Hepatocyte (in vitro differentiated cells): ENCODE results near the gene HTN3. TPM values are rescaled to one million over a fixed set of nuclear protein-coding genes. Genes with fewer than 3 reads are reported as not detected.
"Not testable (repeated sequence)": the region's sequence is repeated elsewhere in the genome, so short reads cannot be mapped to it uniquely, and the experiment has no call there.

Source experiments
- DNase-seq: peaks from one replicate; pipeline ENCODE4 v3.0.0-alpha.2; 2016; ENCODE audit warnings: low spot score
- H2AFZ ChIP-seq: fragments of 200-600 bp; sonication (generic); 2 replicates; pipeline ENCODE4 v1.6.0; 2016; ENCODE audit warnings: antibody characterized with exemption, mild to moderate bottlenecking
- H3K27ac ChIP-seq: fragments of 200-600 bp; sonication (generic); 2 replicates; pipeline ENCODE4 v1.5.1; 2016; ENCODE audit warnings: mild to moderate bottlenecking
- H3K27me3 ChIP-seq: fragments of 200-600 bp; sonication (generic); 2 replicates; pipeline ENCODE4 v1.6.1; 2016
- H3K36me3 ChIP-seq: fragments of 200-600 bp; sonication (generic); replicated peaks from 2 replicates; pipeline ENCODE4 v1.5.1; 2016; ENCODE audit warnings: low read depth; ENCODE audit not compliant: insufficient read depth
- H3K4me1 ChIP-seq: fragments of 200-600 bp; sonication (generic); 2 replicates; pipeline ENCODE4 v1.5.1; 2016; ENCODE audit warnings: mild to moderate bottlenecking, moderate library complexity; ENCODE audit not compliant: insufficient read depth
- H3K4me2 ChIP-seq: fragments of 200-600 bp; sonication (generic); 2 replicates; pipeline ENCODE4 v1.6.0; 2016
- H3K4me3 ChIP-seq: fragments of 200-600 bp; sonication (generic); 2 replicates; pipeline ENCODE4 v1.5.1; 2016; ENCODE audit warnings: mild to moderate bottlenecking
- H3K79me2 ChIP-seq: fragments of 200-600 bp; sonication (generic); 2 replicates; pipeline ENCODE4 v1.6.0; 2017; ENCODE audit warnings: mild to moderate bottlenecking
- H3K9me2 ChIP-seq: fragments of 200-600 bp; sonication (generic); replicated peaks from 2 replicates; pipeline ENCODE4 v1.6.0; 2017; ENCODE audit warnings: mild to moderate bottlenecking; ENCODE audit not compliant: insufficient read depth
- H3K9me3 ChIP-seq: fragments of 200-600 bp; sonication (generic); 2 replicates; pipeline ENCODE4 v1.5.1; 2016; ENCODE audit warnings: low read depth, mild to moderate bottlenecking
- H4K20me1 ChIP-seq: fragments of 200-600 bp; sonication (generic); 2 replicates; pipeline ENCODE4 v1.6.0; 2016; ENCODE audit warnings: mild to moderate bottlenecking; ENCODE audit not compliant: insufficient read depth, poor library complexity, severe bottlenecking
- CTCF ChIP-seq: fragments of 200-600 bp; sonication (generic); IDR thresholded peaks from 2 replicates; pipeline ENCODE4 v1.5.1; 2016; ENCODE audit warnings: antibody characterized with exemption, mild to moderate bottlenecking; ENCODE audit not compliant: poor library complexity
- EZH2 ChIP-seq: fragments of 200-600 bp; sonication (generic); IDR thresholded peaks from 2 replicates; pipeline ENCODE4 v1.6.1; 2016; ENCODE audit warnings: antibody characterized with exemption, mild to moderate bottlenecking, borderline replicate concordance
- EZH2phosphoT487 ChIP-seq: fragments of 200-600 bp; sonication (generic); IDR thresholded peaks from one replicate; pipeline ENCODE4 v1.6.1; 2018; ENCODE audit warnings: antibody characterized with exemption, mild to moderate bottlenecking, low read depth, moderate library complexity; ENCODE audit not compliant: unreplicated experiment, severe bottlenecking
- WGBS: methylation state at CpG from one replicate; pipeline ENCODE4 v1.1.6; 2016; ENCODE audit warnings: low lambda C conversion rate; ENCODE audit errors: missing lambda C conversion rate; 5-methylcytosine and 5-hydroxymethylcytosine counted together
- polyA plus RNA-seq: library from polyadenylated mRNA; unstranded; fragments of >200 nt; fragmentation: Nextera tagmentation; extraction: Ambion mirVana; gene quantifications from 2 replicates; pipeline ENCODE4 v1.2.1, GENCODE V29; 2016
- total RNA-seq: library from RNA; depleted of rRNA; stranded (reverse); fragments of >200 nt; gene quantifications from 2 replicates; pipeline ENCODE4 v1.2.3, GENCODE V29; 2014

HTN3 gene
- total and polyA plus RNA-seq, 2 experiments from 2014 or later: not detected

DNA sequence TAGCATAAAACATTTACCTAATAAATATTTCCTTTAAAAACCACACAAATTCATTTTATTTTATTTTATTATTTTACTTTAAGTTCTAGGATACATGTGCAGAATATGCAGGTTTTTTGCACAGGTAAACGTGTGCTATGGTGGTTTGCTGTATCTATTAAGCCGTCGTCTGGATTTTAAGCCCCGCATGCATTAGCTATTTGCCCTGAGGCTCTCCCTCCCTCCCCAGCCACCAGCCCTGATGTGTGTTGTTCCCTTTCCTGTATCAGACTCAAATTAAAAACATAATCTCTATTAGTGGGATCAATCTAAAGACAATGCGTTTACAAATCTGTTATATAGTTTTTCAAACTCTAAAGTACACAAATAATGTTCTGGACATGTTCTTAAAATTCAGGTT, 1.2 kb upstream of the HTN3 start:
- no peak overlapping the region for H3K27ac ChIP-seq
- H2AFZ ChIP-seq: no peak overlapping the region

DNA sequence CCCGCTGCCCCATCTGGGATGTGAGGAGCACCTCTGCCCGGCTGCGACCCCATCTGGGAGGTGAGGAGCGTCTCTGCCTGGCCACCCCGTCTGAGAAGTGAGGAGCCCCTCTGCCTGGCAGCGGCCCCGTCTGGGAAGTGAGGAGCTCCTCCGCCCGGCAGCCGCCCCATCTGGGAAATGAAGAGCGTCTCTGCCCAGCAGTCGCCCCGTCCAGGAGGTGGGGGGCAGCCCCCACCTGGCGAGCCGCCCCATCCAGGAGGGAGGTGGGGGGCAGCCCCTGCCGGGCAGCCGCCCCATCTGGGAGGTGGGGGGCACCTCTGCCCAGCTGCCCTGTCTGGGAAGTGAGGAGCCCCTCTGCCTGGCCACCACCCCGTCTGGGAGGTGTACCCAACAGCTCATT, 9.3 kb downstream of the HTN3 start:
- H3K27ac ChIP-seq, H3K4me2 ChIP-seq, H3K36me3 ChIP-seq, H3K79me2 ChIP-seq, DNase-seq, H4K20me1 ChIP-seq, H2AFZ ChIP-seq, H3K4me1 ChIP-seq, H3K27me3 ChIP-seq, H3K9me3 ChIP-seq, H3K4me3 ChIP-seq, H3K9me2 ChIP-seq: not testable (repeated sequence)
- 96% methylated on average over 8 of the region's 18 CpGs for WGBS

More for the DNA sequence above, 1.2 kb upstream of the HTN3 start:
- H3K4me1 ChIP-seq: no peaks in the 10 kb centered on the region
- H4K20me1 ChIP-seq: no peaks in the 10 kb centered on the region
- DNase-seq: no peak
- no peaks in the 10 kb centered on the region for H3K36me3 ChIP-seq
- no peak overlapping the region for H3K4me3 ChIP-seq
- TF ChIP-seq EZH2phosphoT487 (no peak), EZH2 (no peak), CTCF (no peak)
- no peaks in the 10 kb centered on the region for H3K79me2 ChIP-seq
- WGBS: 71% methylated on average over 5 of the region's 5 CpGs
- H3K9me3 ChIP-seq: no peaks in the 10 kb centered on the region
- no peaks in the 10 kb centered on the region for H3K27me3 ChIP-seq
- no peaks in the 10 kb centered on the region for H3K9me2 ChIP-seq
- H3K4me2 ChIP-seq: no peak overlapping the region

GRCh38 chr4:70039928-70040327, 11.7 kb downstream of the HTN3 start:
- not testable (repeated sequence) for H3K4me2 ChIP-seq, H3K4me3 ChIP-seq, H3K4me1 ChIP-seq, H3K9me3 ChIP-seq, H2AFZ ChIP-seq, H3K27ac ChIP-seq, H4K20me1 ChIP-seq, DNase-seq, H3K27me3 ChIP-seq, H3K9me2 ChIP-seq, H3K36me3 ChIP-seq, H3K79me2 ChIP-seq

GRCh38 chr4:70041652-70042286, 13.5 kb downstream of the HTN3 start:
- Histone ChIP-seq H3K27ac (no peak overlapping the region), H2AFZ (no peak overlapping the region), H3K4me3 (no peak overlapping the region), H3K79me2 (no peaks in the 10 kb centered on the region), H3K9me2 (no peaks in the 10 kb centered on the region), H3K9me3 (no peaks in the 10 kb centered on the region), H3K27me3 (no peaks in the 10 kb centered on the region), H3K36me3 (no peaks in the 10 kb centered on the region), H3K4me1 (no peaks in the 10 kb centered on the region), H4K20me1 (no peaks in the 10 kb centered on the region), H3K4me2 (no peak overlapping the region)
- DNase-seq: no peak
- 90% methylated on average over 7 of the region's 7 CpGs for WGBS
- TF ChIP-seq EZH2phosphoT487 (no peak), CTCF (no peak), EZH2 (no peak)

GRCh38 chr4:70050138-70050537, 21.9 kb downstream of the HTN3 start, which contains the start of gene HTN1:
Gene HTN1, plus strand, starts transcription at chr4:70050438. Its CDS starts 2,639 bp downstream, at chr4:70053077.
- not testable (repeated sequence) for H3K27ac ChIP-seq, H3K9me3 ChIP-seq, H3K4me3 ChIP-seq, H3K9me2 ChIP-seq, H3K4me1 ChIP-seq, H4K20me1 ChIP-seq, H3K4me2 ChIP-seq, H2AFZ ChIP-seq, DNase-seq, H3K27me3 ChIP-seq, H3K79me2 ChIP-seq, H3K36me3 ChIP-seq
- 74% methylated on average over 6 of the region's 6 CpGs for WGBS

DNA sequence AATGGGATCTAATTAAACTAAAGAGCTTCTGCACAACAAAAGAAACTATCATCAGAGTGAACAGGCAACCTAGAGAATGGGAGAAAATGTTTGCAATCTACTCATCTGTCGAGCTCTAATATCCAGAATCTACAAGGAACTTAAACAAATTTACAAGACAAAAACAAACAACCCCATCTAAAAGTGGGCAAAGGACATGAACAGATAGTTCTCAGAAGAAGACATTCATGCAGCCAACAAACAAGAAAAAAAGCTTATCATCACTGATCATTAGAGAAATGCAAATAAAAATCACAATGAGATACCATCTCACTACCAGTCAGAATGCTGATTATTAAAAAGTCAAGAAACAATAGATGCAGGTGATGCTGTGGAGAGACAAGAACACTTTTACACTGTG, 28.3 kb downstream of the HTN3 start:
- not testable (repeated sequence) for H4K20me1 ChIP-seq, H3K36me3 ChIP-seq, H2AFZ ChIP-seq, H3K27ac ChIP-seq, H3K27me3 ChIP-seq, H3K79me2 ChIP-seq, H3K4me3 ChIP-seq, H3K4me1 ChIP-seq, H3K4me2 ChIP-seq, DNase-seq, H3K9me3 ChIP-seq, H3K9me2 ChIP-seq
- 39% methylated on average over 1 of the region's 1 CpG for WGBS
